ENCODE measurements around the gene KHDC3L.

Gene KHDC3L

DNA sequence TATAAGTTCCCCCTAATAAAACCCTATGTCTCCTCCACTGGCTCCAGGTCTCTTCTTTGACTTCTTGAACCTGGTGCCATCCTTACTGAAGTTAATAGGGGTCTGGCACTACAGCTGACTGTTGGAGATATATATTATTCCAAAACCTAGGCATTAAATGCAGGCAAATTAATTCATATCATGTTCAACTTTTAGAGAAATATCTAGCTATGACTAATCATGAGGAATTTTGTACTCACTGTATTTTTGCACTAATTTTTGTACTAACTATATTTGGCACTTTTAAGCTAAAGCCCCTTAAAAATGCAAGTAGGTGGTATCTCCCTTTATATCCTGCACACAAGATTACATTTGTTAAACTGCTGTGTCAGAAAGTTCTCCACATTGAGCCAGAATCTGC lies 19.3 kb upstream of the KHDC3L start:
- Histone ChIP-seq H3K4me1 (ENCODE audit: control insufficient read depth in 5 of 5, insufficient read depth in 5 of 5, low read length in 5 of 5) (no peaks in the 10 kb centered on the region), H3K27me3 (ENCODE audit: control insufficient read depth in 5 of 5, insufficient read depth in 4 of 5, low read length in 5 of 5) (peaks cover under 1 to 6% (median 2%) of the 10 kb centered on the region in 5 donors), H3K4me3 (ENCODE audit: low read depth in 1 of 5, low read length in 5 of 5) (no peak overlapping the region), H3K36me3 (ENCODE audit: control insufficient read depth in 5 of 5, insufficient read depth in 5 of 5, low read length in 5 of 5) (no peaks in the 10 kb centered on the region), H3K27ac (ENCODE audit: low read depth, low read length) (no peak overlapping the region), H3K9ac (ENCODE audit: low read length in 5 of 5) (no peak overlapping the region), H3K9me3 (ENCODE audit: control insufficient read depth in 5 of 5, low read length in 5 of 5) (no peaks in the 10 kb centered on the region)

- no peaks in the 10 kb centered on the region for H3K4me1 ChIP-seq (ENCODE audit: control insufficient read depth in 5 of 5, insufficient read depth in 5 of 5, low read length in 5 of 5)
- no peaks in the 10 kb centered on the region for H3K9me3 ChIP-seq (ENCODE audit: control insufficient read depth in 5 of 5, low read length in 5 of 5)
- H3K27ac ChIP-seq (ENCODE audit: low read depth, low read length) = no peak overlapping the region
- peaks cover 4 to 20% (median 16%) of the 10 kb centered on the region in 5 donors for H3K27me3 ChIP-seq (ENCODE audit: control insufficient read depth in 5 of 5, insufficient read depth in 4 of 5, low read length in 5 of 5)
- no peak overlapping the region for H3K9ac ChIP-seq (ENCODE audit: low read length in 5 of 5)
- H3K36me3 ChIP-seq (ENCODE audit: control insufficient read depth in 5 of 5, insufficient read depth in 5 of 5, low read length in 5 of 5) = no peaks in the 10 kb centered on the region
- H3K4me3 ChIP-seq (ENCODE audit: low read depth in 1 of 5, low read length in 5 of 5) = no peak overlapping the region
These were observed 13.8 kb upstream of the KHDC3L start for GRCh38 chr6:73348550-73349204.

DNA sequence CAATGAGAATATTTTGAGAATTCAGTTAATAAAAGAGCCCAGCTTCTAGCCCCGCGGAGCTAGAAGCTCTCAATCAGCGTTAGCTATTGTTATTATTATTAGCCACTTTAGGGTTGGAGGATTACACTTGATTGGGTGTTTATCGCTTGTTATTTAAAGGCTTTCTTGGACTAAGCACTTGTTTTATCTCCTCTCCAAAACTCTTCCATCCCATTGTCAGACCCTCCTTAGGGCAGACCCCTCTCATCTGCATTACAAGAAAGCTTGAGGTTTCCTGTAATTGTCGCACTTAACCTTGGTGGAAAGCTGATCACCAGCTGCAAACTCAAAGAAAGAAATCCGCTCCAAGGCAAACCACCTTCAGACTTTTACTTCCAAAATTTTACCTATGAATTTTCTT lies 13.1 kb upstream of the KHDC3L start:
- Histone ChIP-seq H3K9me3 (ENCODE audit: control insufficient read depth in 5 of 5, low read length in 5 of 5) (no peaks in the 10 kb centered on the region), H3K36me3 (ENCODE audit: control insufficient read depth in 5 of 5, insufficient read depth in 5 of 5, low read length in 5 of 5) (no peaks in the 10 kb centered on the region), H3K27ac (ENCODE audit: low read depth, low read length) (no peak overlapping the region), H3K27me3 (ENCODE audit: control insufficient read depth in 5 of 5, insufficient read depth in 4 of 5, low read length in 5 of 5) (peaks cover 4 to 20% (median 16%) of the 10 kb centered on the region in 5 donors), H3K9ac (ENCODE audit: low read length in 5 of 5) (no peak overlapping the region), H3K4me3 (ENCODE audit: low read depth in 1 of 5, low read length in 5 of 5) (no peak overlapping the region), H3K4me1 (ENCODE audit: control insufficient read depth in 5 of 5, insufficient read depth in 5 of 5, low read length in 5 of 5) (no peaks in the 10 kb centered on the region)

GRCh38 chr6:73353636-73354593 lies 8.5 kb upstream of the KHDC3L start, which contains the start of gene DPPA5:
Gene DPPA5 (minus strand): TSS chr6:73354276. CDS start chr6:73354225, 51 bp downstream.
- H3K4me3 ChIP-seq (ENCODE audit: low read depth in 1 of 5, low read length in 5 of 5) = no peak within 1 kb of the TSS
- peaks cover 0 to 8% (median 8%) of the 10 kb centered on the region in 5 donors for H3K27me3 ChIP-seq (ENCODE audit: control insufficient read depth in 5 of 5, insufficient read depth in 4 of 5, low read length in 5 of 5)
- no peaks in the 10 kb centered on the region for H3K36me3 ChIP-seq (ENCODE audit: control insufficient read depth in 5 of 5, insufficient read depth in 5 of 5, low read length in 5 of 5)
- H3K9me3 ChIP-seq (ENCODE audit: control insufficient read depth in 5 of 5, low read length in 5 of 5) = no peaks in the 10 kb centered on the region
- no peak within 1 kb of the TSS for H3K9ac ChIP-seq (ENCODE audit: low read length in 5 of 5)
- H3K27ac ChIP-seq (ENCODE audit: low read depth, low read length) = no peak within 1 kb of the TSS
- H3K4me1 ChIP-seq (ENCODE audit: control insufficient read depth in 5 of 5, insufficient read depth in 5 of 5, low read length in 5 of 5) = no peaks in the 10 kb centered on the region

GRCh38 chr6:73362869-73363536 lies 545 bp downstream of the KHDC3L start:
- Histone ChIP-seq H3K4me3 (ENCODE audit: low read depth in 1 of 5, low read length in 5 of 5) (no peak overlapping the region), H3K4me1 (ENCODE audit: control insufficient read depth in 5 of 5, insufficient read depth in 5 of 5, low read length in 5 of 5) (no peaks in the 10 kb centered on the region), H3K27me3 (ENCODE audit: control insufficient read depth in 5 of 5, insufficient read depth in 4 of 5, low read length in 5 of 5) (no peaks in the 10 kb centered on the region), H3K9me3 (ENCODE audit: control insufficient read depth in 5 of 5, low read length in 5 of 5) (peaks cover 0 to 3% (median 0%) of the 10 kb centered on the region in 5 donors), H3K36me3 (ENCODE audit: control insufficient read depth in 5 of 5, insufficient read depth in 5 of 5, low read length in 5 of 5) (no peaks in the 10 kb centered on the region), H3K27ac (ENCODE audit: low read depth, low read length) (no peak overlapping the region), H3K9ac (ENCODE audit: low read length in 5 of 5) (no peak overlapping the region)

DNA sequence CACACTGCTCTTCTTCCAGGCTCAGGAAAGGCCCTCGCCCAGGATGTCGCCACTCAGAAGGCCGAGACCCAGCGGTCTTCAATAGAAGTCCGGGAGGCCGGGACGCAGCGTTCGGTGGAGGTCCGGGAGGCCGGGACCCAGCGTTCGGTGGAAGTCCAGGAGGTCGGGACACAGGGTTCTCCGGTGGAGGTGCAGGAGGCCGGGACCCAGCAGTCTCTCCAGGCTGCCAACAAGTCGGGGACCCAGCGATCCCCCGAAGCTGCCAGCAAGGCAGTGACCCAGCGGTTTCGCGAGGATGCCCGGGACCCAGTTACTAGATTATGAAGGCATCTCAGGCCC lies 1.0 kb downstream of the KHDC3L start:
- no peak overlapping the region for H3K27ac ChIP-seq (ENCODE audit: low read depth, low read length)
- peaks cover 0 to 3% (median 0%) of the 10 kb centered on the region in 5 donors for H3K9me3 ChIP-seq (ENCODE audit: control insufficient read depth in 5 of 5, low read length in 5 of 5)
- no peak overlapping the region for H3K9ac ChIP-seq (ENCODE audit: low read length in 5 of 5)
- no peaks in the 10 kb centered on the region for H3K27me3 ChIP-seq (ENCODE audit: control insufficient read depth in 5 of 5, insufficient read depth in 4 of 5, low read length in 5 of 5)
- H3K4me1 ChIP-seq (ENCODE audit: control insufficient read depth in 5 of 5, insufficient read depth in 5 of 5, low read length in 5 of 5) = no peaks in the 10 kb centered on the region
- H3K4me3 ChIP-seq (ENCODE audit: low read depth in 1 of 5, low read length in 5 of 5) = no peak overlapping the region
- H3K36me3 ChIP-seq (ENCODE audit: control insufficient read depth in 5 of 5, insufficient read depth in 5 of 5, low read length in 5 of 5) = no peaks in the 10 kb centered on the region

- H3K9ac ChIP-seq (ENCODE audit: low read length in 5 of 5) = no peak overlapping the region
- no peaks in the 10 kb centered on the region for H3K4me1 ChIP-seq (ENCODE audit: control insufficient read depth in 5 of 5, insufficient read depth in 5 of 5, low read length in 5 of 5)
- H3K36me3 ChIP-seq (ENCODE audit: control insufficient read depth in 5 of 5, insufficient read depth in 5 of 5, low read length in 5 of 5) = no peaks in the 10 kb centered on the region
- H3K4me3 ChIP-seq (ENCODE audit: low read depth in 1 of 5, low read length in 5 of 5) = no peak overlapping the region
- H3K9me3 ChIP-seq (ENCODE audit: control insufficient read depth in 5 of 5, low read length in 5 of 5) = peaks cover 0 to 3% (median 0%) of the 10 kb centered on the region in 5 donors
- no peak overlapping the region for H3K27ac ChIP-seq (ENCODE audit: low read depth, low read length)
- no peaks in the 10 kb centered on the region for H3K27me3 ChIP-seq (ENCODE audit: control insufficient read depth in 5 of 5, insufficient read depth in 4 of 5, low read length in 5 of 5)
These were observed 1.7 kb downstream of the KHDC3L start for GRCh38 chr6:73364121-73364520.

DNA sequence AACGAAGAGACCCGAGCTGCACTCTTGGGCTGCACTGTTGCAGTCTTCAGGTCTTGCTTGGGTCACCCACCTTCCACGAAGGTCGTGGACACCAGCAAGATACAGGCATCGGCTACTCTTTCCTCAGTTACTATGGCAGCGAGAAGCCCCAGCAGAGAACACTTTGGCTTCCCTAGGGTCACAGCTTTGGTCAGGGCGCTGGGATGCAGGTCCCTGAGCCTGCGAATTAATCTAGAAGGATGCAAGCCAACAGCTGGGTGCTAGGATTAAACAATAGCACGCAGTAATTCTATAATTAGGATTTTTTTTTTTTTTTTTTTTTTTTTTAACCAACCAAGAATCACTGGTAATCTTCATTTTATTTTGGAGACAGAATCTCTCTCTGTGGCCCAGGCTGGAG lies 2.1 kb downstream of the KHDC3L start:
- H3K36me3 ChIP-seq (ENCODE audit: control insufficient read depth in 5 of 5, insufficient read depth in 5 of 5, low read length in 5 of 5) = no peaks in the 10 kb centered on the region
- no peaks in the 10 kb centered on the region for H3K27me3 ChIP-seq (ENCODE audit: control insufficient read depth in 5 of 5, insufficient read depth in 4 of 5, low read length in 5 of 5)
- H3K9me3 ChIP-seq (ENCODE audit: control insufficient read depth in 5 of 5, low read length in 5 of 5) = peaks cover 0 to 3% (median 0%) of the 10 kb centered on the region in 5 donors
- H3K27ac ChIP-seq (ENCODE audit: low read depth, low read length) = no peak overlapping the region
- no peaks in the 10 kb centered on the region for H3K4me1 ChIP-seq (ENCODE audit: control insufficient read depth in 5 of 5, insufficient read depth in 5 of 5, low read length in 5 of 5)
- no peak overlapping the region for H3K4me3 ChIP-seq (ENCODE audit: low read depth in 1 of 5, low read length in 5 of 5)
- no peak overlapping the region for H3K9ac ChIP-seq (ENCODE audit: low read length in 5 of 5)

DNA sequence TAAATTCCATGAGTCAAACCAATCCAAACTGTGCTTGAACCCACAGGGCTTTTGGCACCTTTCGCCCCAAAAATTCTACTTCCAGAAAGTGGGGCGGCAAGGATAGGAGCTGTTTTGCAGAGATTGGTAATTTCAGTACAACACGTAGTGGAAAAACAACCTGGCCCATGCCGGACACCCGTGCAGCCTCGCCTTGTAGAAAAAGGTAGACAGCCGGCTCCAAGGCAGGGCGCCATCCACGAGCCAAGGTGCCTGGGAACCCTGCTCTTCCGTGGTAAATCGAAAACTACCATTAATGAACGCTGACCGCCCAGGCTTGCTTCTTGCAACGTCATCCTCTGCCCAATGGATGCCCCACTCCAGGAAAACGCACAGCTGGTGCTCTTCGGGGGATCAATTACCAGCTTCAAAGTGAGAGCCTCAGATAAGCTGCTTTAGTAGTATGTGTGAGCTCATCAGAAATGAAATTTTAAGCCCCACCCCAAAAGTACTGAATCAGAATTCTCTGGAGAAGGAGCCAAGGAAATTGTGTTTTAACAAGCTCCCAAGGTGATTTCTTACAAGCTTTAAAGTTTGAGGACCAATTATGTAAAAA lies 5.4 kb downstream of the KHDC3L start:
- no peak overlapping the region for H3K9ac ChIP-seq (ENCODE audit: low read length in 5 of 5)
- no peaks in the 10 kb centered on the region for H3K4me1 ChIP-seq (ENCODE audit: control insufficient read depth in 5 of 5, insufficient read depth in 5 of 5, low read length in 5 of 5)
- no peaks in the 10 kb centered on the region for H3K27me3 ChIP-seq (ENCODE audit: control insufficient read depth in 5 of 5, insufficient read depth in 4 of 5, low read length in 5 of 5)
- no peak overlapping the region for H3K4me3 ChIP-seq (ENCODE audit: low read depth in 1 of 5, low read length in 5 of 5)
- no peaks in the 10 kb centered on the region for H3K36me3 ChIP-seq (ENCODE audit: control insufficient read depth in 5 of 5, insufficient read depth in 5 of 5, low read length in 5 of 5)
- no peak overlapping the region for H3K27ac ChIP-seq (ENCODE audit: low read depth, low read length)
- H3K9me3 ChIP-seq (ENCODE audit: control insufficient read depth in 5 of 5, low read length in 5 of 5) = peaks cover 0 to 14% (median 10%) of the 10 kb centered on the region in 5 donors

Measured in subcutaneous abdominal adipose tissue (tissue), 5 donors.